ENCODE data around the gene COL1A2. TPM values are rescaled to one million over a fixed set of nuclear protein-coding genes. Genes with fewer than 3 reads are reported as not detected.

COL1A2 gene
- total RNA-seq, 1 donor = 11,912 TPM

- Histone ChIP-seq H3K27me3 (ENCODE audit: insufficient read depth, low read length) (no peaks in the 10 kb centered on the region), H3K4me1 (ENCODE audit: insufficient read depth, low read length) (peaks cover 40% of the 10 kb centered on the region), H2AFZ (ENCODE audit: low read length) (no peak overlapping the region), H3K9me3 (ENCODE audit: low read depth, low read length) (no peaks in the 10 kb centered on the region), H3K4me3 (ENCODE audit: insufficient read depth, low read length) (no peak overlapping the region), H4K20me1 (ENCODE audit: insufficient read depth, low read length) (no peaks in the 10 kb centered on the region), H3K36me3 (ENCODE audit: insufficient read depth, low read length) (no peaks in the 10 kb centered on the region), H3K4me2 (ENCODE audit: insufficient read depth, low read length) (no peak overlapping the region), H3K27ac (ENCODE audit: low read depth, low read length) (no peak overlapping the region), H3K79me2 (ENCODE audit: insufficient read depth, low read length) (no peaks in the 10 kb centered on the region)
- no peak for DNase-seq (ENCODE audit: insufficient read length, low spot score, missing footprints)
- no peak for TF ChIP-seq CTCF (IDR thresholded peaks at IDR 0.05; ENCODE audit: extremely low read depth, low read depth, low read length)
These were observed 28.5 kb upstream of the COL1A2 start for GRCh38 chr7:94366163-94366562.

GRCh38 chr7:94366832-94367231, 27.9 kb upstream of the COL1A2 start:
- H3K36me3 ChIP-seq (ENCODE audit: insufficient read depth, low read length) = no peaks in the 10 kb centered on the region
- no peaks in the 10 kb centered on the region for H3K27me3 ChIP-seq (ENCODE audit: insufficient read depth, low read length)
- H3K4me1 ChIP-seq (ENCODE audit: insufficient read depth, low read length) = peaks cover 40% of the 10 kb centered on the region
- H2AFZ ChIP-seq (ENCODE audit: low read length) = no peak overlapping the region
- TF ChIP-seq CTCF (IDR thresholded peaks at IDR 0.05; ENCODE audit: extremely low read depth, low read depth, low read length) = no peak
- H3K4me2 ChIP-seq (ENCODE audit: insufficient read depth, low read length) = peak overlapping the region; percentile 37
- H3K9me3 ChIP-seq (ENCODE audit: low read depth, low read length) = no peaks in the 10 kb centered on the region
- peak overlapping the region; percentile 96 for H3K27ac ChIP-seq (ENCODE audit: low read depth, low read length)
- H3K79me2 ChIP-seq (ENCODE audit: insufficient read depth, low read length) = no peaks in the 10 kb centered on the region
- H3K4me3 ChIP-seq (ENCODE audit: insufficient read depth, low read length) = no peak overlapping the region
- no peak for DNase-seq (ENCODE audit: insufficient read length, low spot score, missing footprints)
- no peaks in the 10 kb centered on the region for H4K20me1 ChIP-seq (ENCODE audit: insufficient read depth, low read length)

GRCh38 chr7:94367949-94368348, 26.7 kb upstream of the COL1A2 start:
- peak overlapping the region; percentile 96 for H3K27ac ChIP-seq (ENCODE audit: low read depth, low read length)
- no peaks in the 10 kb centered on the region for H3K79me2 ChIP-seq (ENCODE audit: insufficient read depth, low read length)
- DNase-seq (ENCODE audit: insufficient read length, low spot score, missing footprints) = peak; percentile 56
- no peak for TF ChIP-seq CTCF (IDR thresholded peaks at IDR 0.05; ENCODE audit: extremely low read depth, low read depth, low read length)
- no peaks in the 10 kb centered on the region for H3K9me3 ChIP-seq (ENCODE audit: low read depth, low read length)
- H3K4me1 ChIP-seq (ENCODE audit: insufficient read depth, low read length) = peaks cover 40% of the 10 kb centered on the region
- peak overlapping the region; percentile 5 for H2AFZ ChIP-seq (ENCODE audit: low read length)
- H3K36me3 ChIP-seq (ENCODE audit: insufficient read depth, low read length) = no peaks in the 10 kb centered on the region
- H3K4me3 ChIP-seq (ENCODE audit: insufficient read depth, low read length) = peak overlapping the region; percentile 62
- no peaks in the 10 kb centered on the region for H4K20me1 ChIP-seq (ENCODE audit: insufficient read depth, low read length)
- no peaks in the 10 kb centered on the region for H3K27me3 ChIP-seq (ENCODE audit: insufficient read depth, low read length)
- H3K4me2 ChIP-seq (ENCODE audit: insufficient read depth, low read length) = peak overlapping the region; percentile 94

GRCh38 chr7:94368371-94368791, 26.3 kb upstream of the COL1A2 start:
- Histone ChIP-seq H2AFZ (ENCODE audit: low read length) (peak overlapping the region; percentile 82), H4K20me1 (ENCODE audit: insufficient read depth, low read length) (no peaks in the 10 kb centered on the region), H3K4me1 (ENCODE audit: insufficient read depth, low read length) (peaks cover 40% of the 10 kb centered on the region), H3K27me3 (ENCODE audit: insufficient read depth, low read length) (no peaks in the 10 kb centered on the region), H3K79me2 (ENCODE audit: insufficient read depth, low read length) (no peaks in the 10 kb centered on the region), H3K9me3 (ENCODE audit: low read depth, low read length) (no peaks in the 10 kb centered on the region), H3K27ac (ENCODE audit: low read depth, low read length) (peak overlapping the region; percentile 96), H3K36me3 (ENCODE audit: insufficient read depth, low read length) (no peaks in the 10 kb centered on the region), H3K4me3 (ENCODE audit: insufficient read depth, low read length) (peak overlapping the region; percentile 62), H3K4me2 (ENCODE audit: insufficient read depth, low read length) (peak overlapping the region; percentile 94)
- DNase-seq (ENCODE audit: insufficient read length, low spot score, missing footprints) = peak; percentile 59
- TF ChIP-seq CTCF (IDR thresholded peaks at IDR 0.05; ENCODE audit: extremely low read depth, low read depth, low read length) = no peak
